Keratinocyte (primary cell): ENCODE results near the gene FERMT3. TPM values are rescaled to one million over a fixed set of nuclear protein-coding genes. Genes with fewer than 3 reads are reported as not detected.

Experiments used
- DNase-seq: peaks from one replicate; pipeline ENCODE4 v3.0.0-alpha.2; 2011; ENCODE audit warnings: low read depth, missing footprints, low spot score
- FAIRE-seq: peaks from 2 replicates; lab custom pipeline; 2011; peaks lifted over from hg19 to GRCh38; lab: Jason Lieb, UNC
- H2AFZ ChIP-seq: 2 replicates; pipeline ENCODE4 v1.6.0; 2012; ENCODE audit warnings: low read length, control low read depth, inconsistent platforms; ENCODE audit not compliant: control insufficient read depth
- H3K27ac ChIP-seq: 2 replicates; pipeline ENCODE4 v1.5.1; 2011; ENCODE audit warnings: low read length; ENCODE audit not compliant: control insufficient read depth, insufficient read depth
- H3K27me3 ChIP-seq: 3 replicates; pipeline ENCODE4 v1.6.0; 2011; ENCODE audit warnings: low read length; ENCODE audit not compliant: control insufficient read depth, insufficient read depth; ENCODE audit errors: extremely low read depth
- H3K36me3 ChIP-seq, 2 experiments: 2 replicates in 1 of 2; 3 replicates in 1 of 2; pipeline ENCODE4 v1.5.1; 2011; ENCODE audit warnings: low read length in 2 of 2, mild to moderate bottlenecking in 1 of 2; ENCODE audit not compliant: control insufficient read depth in 2 of 2, insufficient read depth in 2 of 2; ENCODE audit errors: extremely low read depth in 1 of 2
- H3K4me1 ChIP-seq: 3 replicates; pipeline ENCODE4 v1.5.1; 2011; ENCODE audit warnings: low read length; ENCODE audit not compliant: control insufficient read depth, insufficient read depth; ENCODE audit errors: extremely low read depth
- H3K4me2 ChIP-seq: 3 replicates; pipeline ENCODE4 v1.6.0; 2011; ENCODE audit warnings: low read depth, low read length; ENCODE audit not compliant: control insufficient read depth, insufficient read depth; ENCODE audit errors: extremely low read depth
- H3K4me3 ChIP-seq, 3 experiments: fragments of 200-600 bp in 1 of 3; sonication (generic) in 1 of 3; 2 replicates in 2 of 3; 3 replicates in 1 of 3; pipeline ENCODE4 v1.5.1; 2011 to 2016; ENCODE audit warnings: low read length in 3 of 3, mild to moderate bottlenecking in 3 of 3, control low read depth in 2 of 3, inconsistent platforms in 1 of 3, low read depth in 1 of 3, mixed read lengths in 1 of 3, mixed run types in 1 of 3, moderate library complexity in 1 of 3; ENCODE audit not compliant: control insufficient read depth in 2 of 3, insufficient read depth in 2 of 3; ENCODE audit errors: extremely low read depth in 1 of 3
- H3K79me2 ChIP-seq: 2 replicates; pipeline ENCODE4 v1.6.0; 2012; ENCODE audit warnings: low read length; ENCODE audit not compliant: control insufficient read depth, insufficient read depth
- H3K9ac ChIP-seq: 3 replicates; pipeline ENCODE4 v1.6.0; 2011; ENCODE audit warnings: low read length; ENCODE audit not compliant: control insufficient read depth, insufficient read depth; ENCODE audit errors: extremely low read depth
- H3K9me1 ChIP-seq: 3 replicates; pipeline ENCODE4 v1.6.0; 2011; ENCODE audit warnings: low read length; ENCODE audit not compliant: control insufficient read depth, insufficient read depth; ENCODE audit errors: extremely low read depth
- H3K9me3 ChIP-seq: 2 replicates; pipeline ENCODE4 v1.5.1; 2012; ENCODE audit warnings: low read depth, low read length; ENCODE audit not compliant: control insufficient read depth
- H4K20me1 ChIP-seq: 3 replicates; pipeline ENCODE4 v1.6.0; 2011; ENCODE audit warnings: low read length; ENCODE audit not compliant: control insufficient read depth, insufficient read depth; ENCODE audit errors: extremely low read depth
- EZH2 ChIP-seq: IDR thresholded peaks from one replicate; pipeline ENCODE4 v1.6.1; 2012; ENCODE audit warnings: inconsistent platforms, mild to moderate bottlenecking, low read length, moderate library complexity
- dilution Hi-C: fragments of 300-500 bp; cut with MboI; formaldehyde crosslinking; loops from one replicate; pipeline ENCODE4 v1.7.0; 2020; ENCODE audit warnings: low sequenced_read_pairs; ENCODE audit not compliant: extremely low pct_ligation_motif_present
- polyA plus RNA-seq, 5 experiments: library from polyadenylated mRNA; depleted of rRNA in 3 of 5; stranded (reverse) in 3 of 5; stranded (forward) in 1 of 5; unstranded in 1 of 5; fragments of >200 nt; gene quantifications; 1 replicate in 1 of 5; 2 replicates in 3 of 5; 3 replicates in 1 of 5; pipeline versions ENCODE4 v1.2.1 to v1.2.3, GENCODE V29; 2011 to 2012; ENCODE audit warnings: missing spikeins in 2 of 5, low read depth in 1 of 5, low replicate concordance in 1 of 5
- TF ChIP-seq, protein P1 (sequence below), 3 experiments: IDR thresholded peaks in 1 of 3; conservative IDR thresholded peaks in 1 of 3; optimal IDR thresholded peaks in 1 of 3; 2 replicates in 2 of 3; 3 replicates in 1 of 3; pipeline versions ENCODE3 to v1.5.1; 2011; ENCODE audit warnings: low read length in 3 of 3, mild to moderate bottlenecking in 3 of 3, moderate library complexity in 2 of 3, control low read depth in 1 of 3, inconsistent platforms in 1 of 3; ENCODE audit not compliant: insufficient read depth in 2 of 3; ENCODE audit errors: extremely low read depth in 1 of 3

The FERMT3 gene
- polyA plus RNA-seq, 1 donor (not counting 4 experiments of a cell fraction or from before 2014, with no cell fraction given), result 0.98 TPM

DNA sequence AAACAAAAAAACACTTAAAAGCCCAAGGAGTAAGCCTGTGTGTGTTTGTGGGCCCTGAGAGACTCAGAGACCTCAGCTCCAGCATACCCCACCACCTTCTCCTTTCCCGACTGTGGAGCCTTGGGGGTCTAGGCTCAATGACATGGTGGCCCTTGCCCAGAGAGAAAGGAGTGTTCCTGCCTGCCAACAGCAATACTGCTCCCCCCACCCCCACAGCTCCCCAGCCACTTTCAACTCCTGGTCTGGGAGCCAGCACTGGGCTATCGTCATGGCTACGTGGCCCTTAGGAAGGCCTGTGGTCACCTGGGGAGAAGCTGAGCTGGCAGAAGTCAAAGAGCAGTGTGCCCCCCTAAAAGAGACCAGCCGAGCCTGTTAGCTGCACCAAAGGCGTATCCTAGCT, 37.6 kb downstream of the FERMT3 start:
- H3K36me3 ChIP-seq, result peaks cover 6 to 15% of the 10 kb centered on the region in 2 experiments
- no peak for TF ChIP-seq EZH2
- TF ChIP-seq, protein P1, sequence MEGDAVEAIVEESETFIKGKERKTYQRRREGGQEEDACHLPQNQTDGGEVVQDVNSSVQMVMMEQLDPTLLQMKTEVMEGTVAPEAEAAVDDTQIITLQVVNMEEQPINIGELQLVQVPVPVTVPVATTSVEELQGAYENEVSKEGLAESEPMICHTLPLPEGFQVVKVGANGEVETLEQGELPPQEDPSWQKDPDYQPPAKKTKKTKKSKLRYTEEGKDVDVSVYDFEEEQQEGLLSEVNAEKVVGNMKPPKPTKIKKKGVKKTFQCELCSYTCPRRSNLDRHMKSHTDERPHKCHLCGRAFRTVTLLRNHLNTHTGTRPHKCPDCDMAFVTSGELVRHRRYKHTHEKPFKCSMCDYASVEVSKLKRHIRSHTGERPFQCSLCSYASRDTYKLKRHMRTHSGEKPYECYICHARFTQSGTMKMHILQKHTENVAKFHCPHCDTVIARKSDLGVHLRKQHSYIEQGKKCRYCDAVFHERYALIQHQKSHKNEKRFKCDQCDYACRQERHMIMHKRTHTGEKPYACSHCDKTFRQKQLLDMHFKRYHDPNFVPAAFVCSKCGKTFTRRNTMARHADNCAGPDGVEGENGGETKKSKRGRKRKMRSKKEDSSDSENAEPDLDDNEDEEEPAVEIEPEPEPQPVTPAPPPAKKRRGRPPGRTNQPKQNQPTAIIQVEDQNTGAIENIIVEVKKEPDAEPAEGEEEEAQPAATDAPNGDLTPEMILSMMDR (optimal IDR thresholded peaks at IDR 0.05 in 1 of 3, IDR thresholded peaks at IDR 0.05 in 1 of 3, conservative IDR thresholded peaks at IDR 0.05 in 1 of 3; ENCODE audit: extremely low read depth in 1 of 3, insufficient read depth in 2 of 3, low read length in 3 of 3), result no peak
- H3K4me1 ChIP-seq, result peaks cover 40% of the 10 kb centered on the region
- no peaks in the 10 kb centered on the region for H4K20me1 ChIP-seq
- no peak overlapping the region for H3K27ac ChIP-seq
- H3K9ac ChIP-seq, result no peak overlapping the region
- dilution Hi-C loops, result no loop called here
- H3K4me3 ChIP-seq, result peak overlapping the region in 1 of 3 experiments; percentile 20
- H3K79me2 ChIP-seq, result peaks cover 26% of the 10 kb centered on the region
- H3K4me2 ChIP-seq, result peak overlapping the region; percentile 32
- H2AFZ ChIP-seq, result no peak overlapping the region
- FAIRE-seq, result no peak
- DNase-seq, result no peak
- H3K27me3 ChIP-seq, result no peaks in the 10 kb centered on the region
- H3K9me1 ChIP-seq, result no peaks in the 10 kb centered on the region
- H3K9me3 ChIP-seq, result no peaks in the 10 kb centered on the region

DNA sequence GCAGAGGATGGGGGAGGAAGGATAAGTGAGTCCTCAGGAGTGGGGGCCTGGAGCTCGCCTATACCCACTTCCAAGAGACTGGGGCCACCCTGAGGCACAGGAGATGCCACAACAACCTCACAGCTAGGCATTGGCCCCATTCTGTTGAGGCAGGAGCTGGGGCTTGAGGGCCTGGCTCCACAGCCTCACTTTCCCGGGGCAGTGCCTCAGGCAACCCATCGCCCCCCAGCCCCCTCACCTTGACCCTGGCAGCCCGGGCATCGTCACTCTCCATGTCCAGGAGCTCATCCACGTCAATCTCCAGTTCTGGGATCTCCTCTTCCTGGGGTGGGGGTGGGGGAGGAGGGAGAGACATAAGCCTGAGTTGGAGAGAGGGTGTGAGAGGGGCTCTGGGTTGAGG, 38.4 kb downstream of the FERMT3 start:
- peaks cover 6 to 14% of the 10 kb centered on the region in 2 experiments for H3K36me3 ChIP-seq
- H3K27ac ChIP-seq, result peak overlapping the region; percentile 88
- DNase-seq (no peak), FAIRE-seq (no peak)
- H3K9me3 ChIP-seq, result no peaks in the 10 kb centered on the region
- H4K20me1 ChIP-seq, result no peaks in the 10 kb centered on the region
- peaks cover 26% of the 10 kb centered on the region for H3K79me2 ChIP-seq
- no peaks in the 10 kb centered on the region for H3K9me1 ChIP-seq
- H3K9ac ChIP-seq, result peak overlapping the region; percentile 95
- H3K4me3 ChIP-seq, result peak overlapping the region; percentile 73 to 88 (median 86)
- TF ChIP-seq, protein P1 (optimal IDR thresholded peaks at IDR 0.05 in 1 of 3, IDR thresholded peaks at IDR 0.05 in 1 of 3, conservative IDR thresholded peaks at IDR 0.05 in 1 of 3; ENCODE audit: extremely low read depth in 1 of 3, insufficient read depth in 2 of 3, low read length in 3 of 3), result no peak
- TF ChIP-seq EZH2, result no peak
- peak overlapping the region; percentile 85 for H3K4me2 ChIP-seq
- peaks cover 36% of the 10 kb centered on the region for H3K4me1 ChIP-seq
- dilution Hi-C loops, result no loop called here
- no peak overlapping the region for H2AFZ ChIP-seq
- H3K27me3 ChIP-seq, result no peaks in the 10 kb centered on the region
